Measurements from ENCODE around the gene FBXL19. TPM values are rescaled to one million over a fixed set of nuclear protein-coding genes. Genes with fewer than 3 reads are reported as not detected.

FBXL19 gene
- total and polyA plus RNA-seq, 2 of the 13 experiments (the other 11 are each of a cell fraction or from before 2014, with no cell fraction given) = 6.0 to 13.7 TPM

DNA sequence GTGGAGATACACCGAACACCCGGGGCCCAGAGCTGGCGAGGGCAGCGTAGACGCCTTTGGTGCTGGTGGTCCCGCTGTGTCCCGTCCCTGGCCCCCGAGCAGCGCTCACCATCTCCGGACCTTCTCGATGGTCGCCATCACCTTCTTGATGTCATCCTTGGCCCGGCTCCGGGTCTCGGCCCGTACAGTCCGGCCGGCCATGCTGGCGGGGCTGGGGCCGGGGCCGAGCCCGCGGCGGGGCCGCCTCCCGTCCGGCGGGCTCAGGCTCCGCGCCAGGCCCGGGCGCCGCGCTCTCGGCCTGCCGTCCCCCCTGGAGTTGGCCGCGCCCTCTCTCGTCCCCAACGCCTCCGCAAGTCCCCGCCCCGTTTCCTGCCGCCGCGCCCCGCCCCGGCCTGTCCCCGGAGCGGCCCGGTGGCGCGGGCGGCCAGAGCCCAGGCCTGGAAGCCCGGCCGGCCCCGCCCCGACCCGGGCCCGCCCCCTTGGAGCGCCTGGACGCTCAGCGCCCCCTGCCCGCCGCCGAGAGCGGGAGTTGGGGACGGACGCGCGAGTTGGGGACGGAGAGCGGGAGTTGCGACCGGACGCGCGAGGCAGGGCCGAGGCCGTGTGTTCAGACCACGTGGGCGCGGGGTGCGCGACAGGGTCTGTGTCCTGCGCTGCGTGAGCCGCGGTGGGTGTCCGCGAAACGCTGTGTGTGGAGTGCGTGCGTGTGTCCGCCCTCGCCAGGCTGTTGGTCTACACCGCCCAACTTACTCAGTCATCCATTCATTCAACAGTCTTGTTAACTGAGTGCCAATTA is 29.4 kb upstream of the FBXL19 start, which contains the start of gene BCL7C (continued):
- TF ChIP-seq ZNF280D (CRISPR knock-in tag; IDR thresholded peaks at IDR 0.05) (peak; percentile 85), TEAD3 (CRISPR knock-in tag; optimal IDR thresholded peaks at IDR 0.05; ENCODE audit: borderline replicate concordance) (peak; percentile 83), ZNF317 (CRISPR knock-in tag; IDR thresholded peaks at IDR 0.05) (0 out of 2 replicates have a peak, but pooled peaks have one; percentile 18), PLSCR1 (CRISPR knock-in tag; IDR thresholded peaks at IDR 0.05; ENCODE audit: borderline replicate concordance) (no peak; the same call in 1 of the 2 replicates), MAF1 (CRISPR knock-in tag; IDR thresholded peaks at IDR 0.05; ENCODE audit: borderline replicate concordance) (peak; percentile 89), ZFP82 (CRISPR knock-in tag; IDR thresholded peaks at IDR 0.05; ENCODE audit: borderline replicate concordance) (peak; percentile 89; the same call in 1 of the 2 replicates), JDP2 (CRISPR knock-in tag; IDR thresholded peaks at IDR 0.05; ENCODE audit: borderline replicate concordance) (peak; percentile 74; the same call in 1 of the 2 replicates), ISX (CRISPR knock-in tag; conservative IDR thresholded peaks at IDR 0.05) (peak; percentile 86; the same call in 1 of the 2 replicates), RBM39 (IDR thresholded peaks at IDR 0.05; ENCODE audit: low read depth, low read length, poor library complexity, severe bottlenecking) (no peak)
- TF ChIP-seq, protein P1, sequence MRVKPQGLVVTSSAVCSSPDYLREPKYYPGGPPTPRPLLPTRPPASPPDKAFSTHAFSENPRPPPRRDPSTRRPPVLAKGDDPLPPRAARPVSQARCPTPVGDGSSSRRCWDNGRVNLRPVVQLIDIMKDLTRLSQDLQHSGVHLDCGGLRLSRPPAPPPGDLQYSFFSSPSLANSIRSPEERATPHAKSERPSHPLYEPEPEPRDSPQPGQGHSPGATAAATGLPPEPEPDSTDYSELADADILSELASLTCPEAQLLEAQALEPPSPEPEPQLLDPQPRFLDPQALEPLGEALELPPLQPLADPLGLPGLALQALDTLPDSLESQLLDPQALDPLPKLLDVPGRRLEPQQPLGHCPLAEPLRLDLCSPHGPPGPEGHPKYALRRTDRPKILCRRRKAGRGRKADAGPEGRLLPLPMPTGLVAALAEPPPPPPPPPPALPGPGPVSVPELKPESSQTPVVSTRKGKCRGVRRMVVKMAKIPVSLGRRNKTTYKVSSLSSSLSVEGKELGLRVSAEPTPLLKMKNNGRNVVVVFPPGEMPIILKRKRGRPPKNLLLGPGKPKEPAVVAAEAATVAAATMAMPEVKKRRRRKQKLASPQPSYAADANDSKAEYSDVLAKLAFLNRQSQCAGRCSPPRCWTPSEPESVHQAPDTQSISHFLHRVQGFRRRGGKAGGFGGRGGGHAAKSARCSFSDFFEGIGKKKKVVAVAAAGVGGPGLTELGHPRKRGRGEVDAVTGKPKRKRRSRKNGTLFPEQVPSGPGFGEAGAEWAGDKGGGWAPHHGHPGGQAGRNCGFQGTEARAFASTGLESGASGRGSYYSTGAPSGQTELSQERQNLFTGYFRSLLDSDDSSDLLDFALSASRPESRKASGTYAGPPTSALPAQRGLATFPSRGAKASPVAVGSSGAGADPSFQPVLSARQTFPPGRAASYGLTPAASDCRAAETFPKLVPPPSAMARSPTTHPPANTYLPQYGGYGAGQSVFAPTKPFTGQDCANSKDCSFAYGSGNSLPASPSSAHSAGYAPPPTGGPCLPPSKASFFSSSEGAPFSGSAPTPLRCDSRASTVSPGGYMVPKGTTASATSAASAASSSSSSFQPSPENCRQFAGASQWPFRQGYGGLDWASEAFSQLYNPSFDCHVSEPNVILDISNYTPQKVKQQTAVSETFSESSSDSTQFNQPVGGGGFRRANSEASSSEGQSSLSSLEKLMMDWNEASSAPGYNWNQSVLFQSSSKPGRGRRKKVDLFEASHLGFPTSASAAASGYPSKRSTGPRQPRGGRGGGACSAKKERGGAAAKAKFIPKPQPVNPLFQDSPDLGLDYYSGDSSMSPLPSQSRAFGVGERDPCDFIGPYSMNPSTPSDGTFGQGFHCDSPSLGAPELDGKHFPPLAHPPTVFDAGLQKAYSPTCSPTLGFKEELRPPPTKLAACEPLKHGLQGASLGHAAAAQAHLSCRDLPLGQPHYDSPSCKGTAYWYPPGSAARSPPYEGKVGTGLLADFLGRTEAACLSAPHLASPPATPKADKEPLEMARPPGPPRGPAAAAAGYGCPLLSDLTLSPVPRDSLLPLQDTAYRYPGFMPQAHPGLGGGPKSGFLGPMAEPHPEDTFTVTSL (CRISPR knock-in tag; IDR thresholded peaks at IDR 0.05; ENCODE audit: borderline replicate concordance) = no peak; the same call in 1 of the 2 replicates
- TF ChIP-seq, protein P2, sequence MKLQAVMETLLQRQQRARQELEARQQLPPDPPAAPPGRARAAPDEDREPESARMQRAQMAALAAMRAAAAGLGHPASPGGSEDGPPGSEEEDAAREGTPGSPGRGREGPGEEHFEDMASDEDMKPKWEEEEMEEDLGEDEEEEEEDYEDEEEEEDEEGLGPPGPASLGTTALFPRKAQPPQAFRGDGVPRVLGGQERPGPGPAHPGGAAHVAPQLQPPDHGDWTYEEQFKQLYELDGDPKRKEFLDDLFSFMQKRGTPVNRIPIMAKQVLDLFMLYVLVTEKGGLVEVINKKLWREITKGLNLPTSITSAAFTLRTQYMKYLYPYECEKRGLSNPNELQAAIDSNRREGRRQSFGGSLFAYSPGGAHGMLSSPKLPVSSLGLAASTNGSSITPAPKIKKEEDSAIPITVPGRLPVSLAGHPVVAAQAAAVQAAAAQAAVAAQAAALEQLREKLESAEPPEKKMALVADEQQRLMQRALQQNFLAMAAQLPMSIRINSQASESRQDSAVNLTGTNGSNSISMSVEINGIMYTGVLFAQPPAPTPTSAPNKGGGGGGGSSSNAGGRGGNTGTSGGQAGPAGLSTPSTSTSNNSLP (IDR thresholded peaks at IDR 0.05; ENCODE audit: low read depth, low read length) = peak; percentile 6; the same call in 1 of the 2 replicates

All from HepG2 (cell line).